Gastrocnemius medialis (tissue), 4 donors: Measurements from ENCODE around the gene LRRC2.

Experiments used
- CTCF ChIP-seq, 5 experiments: fragments of 450-650 bp in 3 of 5; fragments of 200-600 bp in 2 of 5; sonication (generic) in 2 of 5; IDR thresholded peaks in 4 of 5; conservative IDR thresholded peaks in 1 of 5; 1 replicate in 4 of 5; 2 replicates in 1 of 5; pipeline ENCODE4 v1.5.1; 2016 to 2019; ENCODE audit warnings: antibody characterized with exemption in 5 of 5, mild to moderate bottlenecking in 3 of 5, moderate library complexity in 3 of 5
- POLR2A ChIP-seq, 2 donors: fragments of 450-650 bp; IDR thresholded peaks; one replicate each; pipeline ENCODE4 v1.6.1; 2017; ENCODE audit warnings: antibody characterized with exemption in 2 of 2, mild to moderate bottlenecking in 2 of 2, moderate library complexity in 2 of 2

DNA sequence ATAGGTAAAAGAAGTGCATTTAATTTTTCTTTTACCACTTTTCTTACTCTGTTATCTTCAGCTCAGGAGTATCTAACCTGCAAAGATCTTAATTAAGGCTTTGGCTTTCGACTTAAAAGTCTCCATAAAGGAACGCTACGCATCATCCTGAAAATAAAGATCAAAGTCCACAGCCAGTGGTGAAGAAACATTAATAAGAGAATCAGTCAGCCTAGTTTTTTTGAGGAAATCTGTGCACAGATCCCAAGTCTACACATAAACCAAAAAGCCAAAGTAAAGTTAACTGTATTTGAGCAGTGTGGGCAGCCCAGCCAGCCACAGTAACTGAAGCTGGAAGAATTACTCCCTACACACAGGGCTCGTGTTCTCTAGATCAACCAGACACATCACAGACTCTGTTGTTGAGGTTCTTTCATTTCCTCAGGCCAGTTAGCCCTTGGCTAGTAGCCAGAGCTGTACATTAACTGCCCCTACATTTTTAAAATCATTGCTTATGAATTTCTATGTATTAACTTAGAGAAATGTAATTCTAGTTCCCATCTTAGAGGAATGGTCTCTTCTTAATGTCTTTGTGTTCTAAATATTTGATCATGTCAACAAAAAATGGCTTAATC, 6.9 kb downstream of the LRRC2 start:
- TF ChIP-seq CTCF (IDR thresholded peaks at IDR 0.05 in 4 of 5, conservative IDR thresholded peaks at IDR 0.05 in 1 of 5) (no peak), POLR2A (IDR thresholded peaks at IDR 0.05) (no peak)
